ENCODE results near the gene CMTM6.
"Not testable (repeated sequence)": the region's sequence is repeated elsewhere in the genome, so short reads cannot be mapped to it uniquely, and the experiment has no call there.

CMTM6 gene

DNA sequence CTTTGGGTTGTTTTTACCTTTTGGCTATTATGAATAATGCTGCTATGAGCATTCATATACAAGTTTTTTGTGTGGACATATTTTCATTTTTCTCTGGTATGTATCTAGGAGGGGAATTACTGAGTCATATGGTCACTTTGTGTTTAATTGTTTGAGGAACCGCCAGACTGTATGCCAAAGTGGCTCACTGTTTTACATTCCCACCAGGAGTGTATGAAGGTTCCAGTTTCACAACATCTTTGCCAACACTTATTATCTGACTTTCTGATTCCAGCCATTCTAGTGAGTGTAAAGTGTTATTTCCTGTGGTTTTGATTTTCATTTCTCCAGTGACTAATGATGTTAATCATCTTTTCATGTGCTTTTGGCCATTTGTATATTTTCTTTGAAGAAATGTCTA is 59.2 kb downstream of the CMTM6 start:
- DNase-seq (ENCODE audit: low spot score): no peak

DNA sequence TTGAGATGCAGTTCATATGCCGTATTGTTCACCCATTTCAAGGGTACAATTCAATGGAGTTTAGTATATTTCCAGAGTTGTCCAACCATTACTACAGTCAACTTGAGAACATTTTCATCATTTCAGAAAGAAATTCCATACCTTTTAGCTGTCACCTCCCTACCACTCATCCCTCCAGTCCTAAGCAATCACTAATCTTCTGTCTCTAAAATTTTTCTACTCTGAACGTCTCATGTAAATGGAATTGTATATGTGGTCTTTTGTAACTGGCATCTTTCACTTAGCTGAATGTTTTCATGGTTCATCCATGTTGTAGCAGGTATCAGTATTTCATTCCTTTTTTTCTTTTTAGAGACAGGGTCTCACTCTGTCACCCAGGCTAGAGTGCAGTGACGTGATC is 59.9 kb downstream of the CMTM6 start:
- no peak for DNase-seq (ENCODE audit: low spot score)

DNA sequence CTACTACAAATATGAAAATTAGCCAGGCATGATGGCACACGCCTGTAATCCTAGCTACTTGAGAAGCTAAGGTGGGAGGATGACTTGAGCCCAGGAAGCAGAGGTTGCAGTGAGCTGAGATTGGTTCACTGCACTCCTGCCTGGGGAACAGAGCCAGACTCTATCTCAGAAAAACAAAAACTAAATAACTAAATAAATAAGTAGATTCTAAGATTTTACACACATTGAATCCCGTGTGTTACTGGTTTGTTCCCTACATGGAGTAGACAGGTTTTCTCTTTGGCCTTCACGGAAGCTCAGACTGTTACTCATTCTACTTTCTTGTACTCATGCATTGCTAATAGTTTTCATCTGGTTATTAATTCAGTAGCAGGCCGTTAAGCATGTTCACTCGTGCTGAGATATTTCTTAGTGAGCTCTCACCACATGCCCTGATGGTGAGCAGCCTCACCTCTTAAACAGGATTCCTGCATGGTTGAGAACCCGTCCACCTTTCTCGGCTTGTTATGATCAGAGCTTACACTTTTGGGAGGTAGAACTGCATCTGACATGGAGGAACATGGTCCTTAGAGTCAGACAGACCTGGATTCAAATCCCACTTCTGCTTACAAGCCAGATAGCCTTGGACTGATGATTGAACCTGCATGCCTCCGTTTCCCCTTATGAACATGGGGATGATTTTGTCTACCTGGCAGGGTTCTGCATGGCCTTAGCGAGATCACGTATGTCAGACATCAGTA is 61.9 kb downstream of the CMTM6 start:
- no peak for DNase-seq (ENCODE audit: low spot score)

DNA sequence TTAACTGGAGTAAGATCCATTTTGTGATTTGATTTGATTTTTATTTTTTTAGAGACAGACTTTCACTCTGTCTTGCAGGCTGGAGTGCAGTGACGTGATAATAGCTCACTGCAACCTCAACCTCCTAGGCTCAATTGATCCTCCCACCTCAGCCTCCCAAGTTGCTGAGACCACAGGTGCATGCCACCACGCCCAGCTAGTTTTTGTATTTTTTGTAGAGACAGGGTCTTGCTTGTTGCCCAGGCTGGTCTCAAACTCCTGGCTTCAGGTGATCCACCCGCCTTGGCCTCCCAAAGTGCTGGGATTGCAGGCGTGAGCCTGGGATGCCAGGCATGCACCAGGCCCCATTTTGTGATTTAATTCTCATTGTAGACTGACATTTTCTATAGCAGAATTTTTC is 63.2 kb downstream of the CMTM6 start:
- not testable (repeated sequence) for DNase-seq (ENCODE audit: low spot score)

DNA sequence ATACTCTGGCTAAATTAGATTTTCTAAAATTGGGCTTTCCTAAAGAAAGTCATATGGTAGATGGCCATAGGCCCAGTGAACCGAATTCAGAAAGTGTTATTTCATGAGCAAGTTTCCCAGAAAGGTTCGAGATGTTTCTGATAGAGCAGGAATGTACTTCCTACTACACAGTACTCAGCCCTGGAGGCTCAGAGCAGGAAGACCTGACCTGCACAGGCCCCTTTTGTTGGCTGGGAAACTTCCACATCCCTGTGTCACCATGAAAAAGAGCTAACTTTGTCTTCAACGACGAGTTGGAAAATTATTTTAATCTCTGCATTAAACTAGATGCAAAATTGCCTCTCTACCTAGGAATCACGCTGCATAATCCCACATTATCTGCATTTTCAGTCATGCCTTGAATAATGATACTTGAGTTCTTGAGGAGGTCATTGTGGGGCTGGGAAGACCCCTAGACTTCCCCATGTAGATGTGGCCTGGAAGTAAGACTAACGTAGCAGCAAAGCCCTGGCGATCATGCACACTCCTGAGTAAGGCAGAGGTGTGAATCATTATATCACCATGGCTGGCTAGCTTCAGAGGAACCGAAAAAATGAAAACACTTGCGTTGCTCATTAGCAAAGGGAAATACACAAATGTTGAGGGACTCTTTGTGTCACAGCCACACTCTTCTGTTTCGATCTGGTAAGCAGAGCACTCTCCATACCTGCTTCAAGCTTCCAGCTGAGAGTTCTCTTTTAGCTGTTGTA is 63.9 kb downstream of the CMTM6 start:
- no peak for DNase-seq (ENCODE audit: low spot score)

DNA sequence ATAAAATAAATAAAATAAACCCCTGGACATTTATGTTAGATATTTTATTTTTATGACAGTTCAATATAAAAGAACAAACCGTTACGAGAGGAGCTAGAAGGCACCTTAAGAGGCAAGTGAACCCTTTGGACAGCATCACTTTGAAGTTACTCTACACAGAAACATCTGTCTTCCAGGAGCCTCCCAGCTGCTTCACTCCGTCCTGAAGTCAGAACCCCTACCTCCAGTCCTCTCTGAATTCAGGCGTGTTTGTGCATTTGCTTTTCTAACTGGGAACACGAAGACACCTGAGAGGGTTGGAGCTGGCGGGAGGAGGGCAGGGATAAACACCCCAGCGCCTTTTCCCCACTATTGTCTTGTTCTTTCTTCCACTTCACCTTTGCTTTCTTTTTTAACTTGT is 64.8 kb downstream of the CMTM6 start:
- no peak for DNase-seq (ENCODE audit: low spot score)

DNA sequence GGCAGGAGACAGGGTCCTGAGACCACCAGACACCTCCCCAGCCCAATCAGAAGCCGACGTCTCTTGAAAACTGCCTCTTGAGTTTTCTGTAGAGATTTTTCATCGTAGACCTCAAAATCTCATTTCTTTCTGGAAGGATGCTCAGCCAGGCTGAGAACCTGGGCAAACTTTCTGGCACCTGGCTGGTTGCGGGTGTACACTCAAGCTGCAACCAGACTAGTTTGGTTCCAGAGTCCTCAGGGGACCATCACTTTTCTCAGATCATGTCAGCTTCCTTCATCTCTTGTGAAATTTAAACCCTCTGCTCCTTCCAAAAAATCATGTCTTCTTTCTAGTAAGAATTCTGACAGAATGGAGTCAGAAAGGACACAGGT is 65.8 kb downstream of the CMTM6 start:
- no peak for DNase-seq (ENCODE audit: low spot score)

DNA sequence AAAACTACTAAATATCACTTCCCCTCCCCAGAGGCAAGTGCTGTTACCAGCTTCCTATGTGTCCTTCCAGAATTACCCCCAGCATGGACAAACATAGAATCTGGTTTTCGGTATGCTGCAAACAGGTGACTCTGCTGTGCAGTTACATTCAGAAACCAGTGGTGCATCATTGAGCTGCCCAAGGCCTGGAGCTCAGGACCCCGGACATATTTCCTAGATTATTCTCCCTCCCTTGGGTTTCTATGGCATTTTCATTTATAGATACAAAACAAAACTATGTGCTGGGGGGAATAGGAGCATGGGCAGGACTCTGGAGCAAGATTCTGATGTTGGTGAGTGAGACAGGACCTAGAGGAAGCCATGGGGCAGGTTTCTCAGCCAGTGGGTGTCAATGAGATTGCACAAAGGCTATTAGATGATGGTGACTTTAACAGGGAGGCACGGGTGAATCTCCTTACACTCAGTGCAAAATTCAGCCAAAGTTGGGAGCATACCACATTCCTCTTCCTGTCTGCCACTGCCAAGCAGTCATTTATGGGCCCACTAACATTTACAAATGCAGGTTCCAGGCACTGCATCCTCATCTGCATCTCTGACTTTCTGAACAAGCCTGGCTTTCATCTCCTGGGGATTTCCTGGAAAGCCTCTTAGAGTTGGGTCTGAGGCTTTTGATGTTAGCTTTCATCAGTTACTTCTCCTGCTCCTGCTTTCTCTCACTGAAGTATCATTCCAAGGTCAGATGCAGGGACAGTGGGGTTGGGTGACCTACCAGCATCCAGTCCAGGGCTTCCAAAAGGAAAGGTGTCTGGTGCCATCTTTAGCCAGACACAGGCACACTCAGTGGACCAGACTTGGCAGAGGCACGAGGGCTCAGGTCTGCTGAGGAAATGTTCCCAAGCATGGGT is 66.5 kb downstream of the CMTM6 start:
- DNase-seq (ENCODE audit: low spot score): no peak

DNA sequence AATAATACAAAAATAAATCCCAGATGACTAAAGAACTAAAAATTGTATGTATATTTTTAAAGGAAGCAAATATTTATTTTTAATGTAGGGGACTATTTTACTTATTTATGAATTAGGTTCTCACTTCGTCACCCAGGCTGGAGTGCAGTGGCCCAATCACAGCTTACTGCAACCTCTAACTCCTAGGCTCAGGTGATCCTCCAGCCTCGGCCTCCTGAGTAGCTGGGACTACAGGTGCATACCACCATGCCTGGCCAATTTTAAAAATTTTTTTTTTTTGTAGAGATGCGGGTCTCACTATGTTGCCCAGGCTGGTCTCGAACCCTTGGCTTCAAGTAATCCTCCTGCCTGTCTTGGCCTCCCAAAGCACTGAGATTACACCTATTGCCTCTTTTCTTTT is 68.4 kb downstream of the CMTM6 start:
- DNase-seq (ENCODE audit: low spot score): no peak

DNA sequence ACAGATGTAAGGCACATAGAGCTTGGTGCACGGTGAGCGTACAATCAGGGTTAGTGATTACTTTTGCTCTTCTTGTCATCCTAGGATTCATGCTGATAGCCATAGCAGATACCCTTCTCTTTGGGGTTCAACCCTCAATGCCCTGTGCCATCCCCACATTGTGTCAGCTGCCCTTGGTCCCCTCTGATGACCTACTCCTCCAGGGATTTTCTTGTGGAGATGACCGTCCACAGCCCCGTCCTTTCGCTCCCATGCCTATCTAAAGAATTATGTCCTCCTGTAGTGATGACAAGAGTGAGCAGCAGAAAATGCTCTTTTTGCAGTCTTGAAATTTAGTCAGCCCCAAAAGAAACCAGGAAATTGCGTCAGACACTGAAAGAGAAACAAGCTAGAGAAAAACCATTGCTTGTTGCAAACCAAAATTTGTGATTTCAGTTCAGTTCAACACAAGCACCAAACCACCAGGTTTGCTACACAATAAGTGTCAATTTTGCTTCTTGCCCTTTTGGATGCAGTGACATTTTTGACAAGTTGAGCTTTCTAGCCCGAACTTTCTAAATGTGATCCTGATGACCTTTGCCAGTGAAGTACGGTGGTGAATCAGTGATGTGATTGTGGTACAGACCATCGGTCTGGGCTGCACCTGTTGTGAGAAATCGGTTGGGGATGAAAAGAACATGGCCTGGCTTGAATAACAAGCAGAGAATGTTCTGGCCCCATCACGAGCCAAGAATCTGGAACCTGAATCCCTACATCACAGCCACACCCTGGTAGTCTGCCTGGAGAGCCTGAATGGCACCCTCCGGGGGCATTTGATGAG is 69.7 kb downstream of the CMTM6 start:
- DNase-seq (ENCODE audit: low spot score): no peak

DNA sequence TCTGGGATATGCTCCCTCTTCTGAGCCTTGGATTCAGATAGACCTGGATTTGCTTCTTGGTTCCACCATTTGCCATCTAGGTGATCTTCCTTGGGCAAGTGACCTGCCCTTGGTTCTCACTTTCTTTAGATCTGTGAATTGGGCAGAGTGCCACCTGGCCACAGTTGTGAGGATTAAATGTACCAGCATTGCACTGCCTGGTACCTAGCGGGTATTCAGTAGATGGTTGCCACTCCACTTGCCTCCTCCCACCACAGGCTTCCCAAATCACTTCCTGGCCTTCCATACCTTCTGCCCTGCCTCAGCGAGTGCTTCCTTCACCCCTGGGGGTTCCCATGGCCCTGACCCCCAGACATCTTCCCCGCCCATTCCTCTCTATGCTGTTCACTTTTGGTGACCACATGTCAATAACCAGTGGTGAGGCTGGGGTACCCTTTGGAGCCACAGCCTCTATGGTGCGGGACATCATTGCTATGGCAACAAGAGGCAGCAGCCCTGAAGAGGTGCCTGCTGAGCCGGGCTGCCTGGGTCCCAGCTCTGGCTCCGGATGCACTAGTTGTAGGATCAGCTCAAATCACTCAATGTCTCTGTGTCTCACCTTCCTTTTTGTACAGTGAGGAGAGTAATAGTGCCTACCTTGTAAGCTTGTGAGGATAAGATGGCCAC is 70.5 kb downstream of the CMTM6 start:
- DNase-seq (ENCODE audit: low spot score): no peak

DNA sequence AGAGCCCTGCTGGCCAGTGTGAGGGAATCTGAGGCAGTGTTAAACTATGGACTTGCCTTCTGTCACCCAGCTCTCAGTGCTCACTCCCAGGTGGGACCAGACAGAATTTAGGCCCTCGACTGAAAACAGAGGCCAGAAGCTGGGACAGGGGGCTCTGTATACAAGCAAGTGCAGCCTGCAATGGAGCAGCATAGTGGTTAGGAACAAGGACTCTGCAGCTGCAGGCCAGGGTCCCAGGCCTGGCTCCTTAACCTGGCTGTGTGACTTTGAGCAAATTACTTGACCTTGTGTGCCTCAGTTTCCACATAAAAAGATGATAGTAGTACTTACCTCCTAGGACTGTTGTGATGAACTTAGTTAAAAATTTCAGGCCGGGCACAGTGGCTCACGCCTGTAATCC is 71.2 kb downstream of the CMTM6 start:
- no peak for DNase-seq (ENCODE audit: low spot score)
